ENCODE measurements around the gene ADAM11. TPM values are rescaled to one million over a fixed set of nuclear protein-coding genes. Genes with fewer than 3 reads are reported as not detected.

ADAM11 gene
- total and polyA plus RNA-seq, 2 of the 13 experiments (the other 11 are each of a cell fraction or from before 2014, with no cell fraction given) = 0.38 to 0.91 TPM

GRCh38 chr17:44769230-44769629 lies 10.4 kb downstream of the ADAM11 start (continued):
- TF ChIP-seq DR1 (CRISPR knock-in tag; IDR thresholded peaks at IDR 0.05) (no peak), ZNF652 (CRISPR knock-in tag; IDR thresholded peaks at IDR 0.05; ENCODE audit: borderline replicate concordance, low read depth) (no peak), ZNF264 (CRISPR knock-in tag; IDR thresholded peaks at IDR 0.05) (no peak), ZNF124 (CRISPR knock-in tag; IDR thresholded peaks at IDR 0.05) (no peak), KLF6 (CRISPR knock-in tag; IDR thresholded peaks at IDR 0.05) (no peak), GRHL1 (CRISPR knock-in tag; conservative IDR thresholded peaks at IDR 0.05) (no peak), ZKSCAN1 (IDR thresholded peaks at IDR 0.05; ENCODE audit: low read length) (no peak), IRX3 (CRISPR knock-in tag; IDR thresholded peaks at IDR 0.05; ENCODE audit: borderline replicate concordance, low read depth) (no peak), ZBTB39 (CRISPR knock-in tag; IDR thresholded peaks at IDR 0.05) (0 out of 2 replicates have a peak, but pooled peaks have one; percentile 39), ZNF773 (CRISPR knock-in tag; IDR thresholded peaks at IDR 0.05; ENCODE audit: borderline replicate concordance) (no peak), ZNF329 (CRISPR knock-in tag; IDR thresholded peaks at IDR 0.05; ENCODE audit: low read depth) (no peak), MTA3 (CRISPR knock-in tag; IDR thresholded peaks at IDR 0.05) (no peak), ISL2 (CRISPR knock-in tag; IDR thresholded peaks at IDR 0.05) (no peak), CBFB (CRISPR knock-in tag; IDR thresholded peaks at IDR 0.05) (no peak), FOXO4 (CRISPR knock-in tag; conservative IDR thresholded peaks at IDR 0.05) (0 out of 2 replicates have a peak, but pooled peaks have one; percentile 43), ZFP91 (CRISPR knock-in tag; IDR thresholded peaks at IDR 0.05; ENCODE audit: borderline replicate concordance) (peak; percentile 22; the same call in 1 of the 2 replicates), ZNF749 (CRISPR knock-in tag; IDR thresholded peaks at IDR 0.05; ENCODE audit: borderline replicate concordance) (no peak), ZNF280B (CRISPR knock-in tag; IDR thresholded peaks at IDR 0.05; ENCODE audit: borderline replicate concordance) (no peak), SRSF9 (IDR thresholded peaks at IDR 0.05; ENCODE audit: borderline replicate concordance, insufficient read depth, low read depth, low read length, poor library complexity, severe bottlenecking) (no peak), PREB (CRISPR knock-in tag; IDR thresholded peaks at IDR 0.05) (no peak), POLR2A (IDR thresholded peaks at IDR 0.05; ENCODE audit: insufficient read depth in 1 of 2, low read depth in 2 of 2, low read length in 2 of 2) (no peak), ZNF205 (CRISPR knock-in tag; IDR thresholded peaks at IDR 0.05) (no peak)
